HEK293 (cell line): ENCODE data around the gene PALMD.

ENCODE experiments used
- CTCF ChIA-PET: fragments of 350-600 bp; formaldehyde crosslinking; extraction: SDS; loops from one replicate; lab custom pipeline; 2021; ENCODE audit warnings: antibody characterized with exemption; lab: Yijun Ruan, JAX
- POLR2A ChIA-PET: fragments of 300-600 bp; formaldehyde crosslinking; extraction: SDS; loops from one replicate; lab custom pipeline; 2020; ENCODE audit warnings: antibody characterized with exemption, inconsistent platforms; lab: Yijun Ruan, JAX
- H3K27ac ChIP-seq: fragments of 200-500 bp; sonication (Bioruptor generic); 2 replicates; pipeline ENCODE4 v1.5.1; 2014; ENCODE audit warnings: low read depth, low read length, control low read depth, inconsistent platforms; ENCODE audit errors: extremely low read depth
- H3K36me3 ChIP-seq, 2 experiments: fragments of 200-500 bp in 1 of 2; sonication (Bioruptor generic) in 1 of 2; 1 replicate in 1 of 2; 2 replicates in 1 of 2; pipeline ENCODE4 v1.5.1; 2014 to 2017; ENCODE audit warnings: inconsistent platforms in 2 of 2, low read length in 2 of 2; ENCODE audit not compliant: control insufficient read depth in 2 of 2, insufficient read depth in 1 of 2
- H3K4me1 ChIP-seq: fragments of 200-500 bp; sonication (Bioruptor generic); 2 replicates; pipeline ENCODE4 v1.5.1; 2014; ENCODE audit warnings: mild to moderate bottlenecking, low read length, inconsistent platforms; ENCODE audit not compliant: control insufficient read depth, insufficient read depth
- H3K4me3 ChIP-seq: 2 replicates; pipeline ENCODE4 v1.5.1; 2011; ENCODE audit warnings: low read depth, mild to moderate bottlenecking, control low read depth, low read length, moderate library complexity
- H3K9me3 ChIP-seq: fragments of 200-500 bp; sonication (Bioruptor generic); 2 replicates; pipeline ENCODE4 v1.5.1; 2014; ENCODE audit warnings: low read depth, low read length, inconsistent platforms; ENCODE audit not compliant: control insufficient read depth, insufficient read depth
- GLIS2 ChIP-seq: fragments of 450-650 bp; formaldehyde crosslinking; IDR thresholded peaks from 2 replicates; pipeline ENCODE4 v1.5.1; 2016; ENCODE audit warnings: missing biosample characterization, missing genetic modification characterization
- REPIN1 ChIP-seq: fragments of 450-650 bp; formaldehyde crosslinking; IDR thresholded peaks from 2 replicates; pipeline ENCODE4 v1.5.1; 2017; ENCODE audit warnings: missing biosample characterization, missing genetic modification characterization, low read depth
- YY2 ChIP-seq: fragments of 450-650 bp; formaldehyde crosslinking; IDR thresholded peaks from 2 replicates; pipeline ENCODE4 v1.5.1; 2016; ENCODE audit warnings: missing biosample characterization, missing genetic modification characterization
- ZBTB8A ChIP-seq: fragments of 450-650 bp; formaldehyde crosslinking; IDR thresholded peaks from 2 replicates; pipeline ENCODE4 v1.5.1; 2016; ENCODE audit warnings: missing biosample characterization, missing genetic modification characterization
- ZNF132 ChIP-seq: fragments of 450-650 bp; formaldehyde crosslinking; IDR thresholded peaks from 2 replicates; pipeline ENCODE4 v1.5.1; 2017; ENCODE audit warnings: missing biosample characterization, missing genetic modification characterization, borderline replicate concordance
- ZNF146 ChIP-seq: fragments of 450-650 bp; formaldehyde crosslinking; IDR thresholded peaks from 2 replicates; pipeline ENCODE4 v1.5.1; 2016; ENCODE audit warnings: missing biosample characterization, missing genetic modification characterization
- ZNF394 ChIP-seq: fragments of 450-650 bp; formaldehyde crosslinking; IDR thresholded peaks from 2 replicates; pipeline ENCODE4 v1.5.1; 2016; ENCODE audit warnings: missing biosample characterization, missing genetic modification characterization, mild to moderate bottlenecking, moderate library complexity, borderline replicate concordance
- ZNF555 ChIP-seq: fragments of 450-650 bp; formaldehyde crosslinking; conservative IDR thresholded peaks from 2 replicates; pipeline ENCODE4 v1.5.1; 2017; ENCODE audit warnings: missing biosample characterization, mild to moderate bottlenecking, missing genetic modification characterization, inconsistent platforms
- ZNF585B ChIP-seq: fragments of 450-650 bp; formaldehyde crosslinking; IDR thresholded peaks from 2 replicates; pipeline ENCODE4 v1.5.1; 2016; ENCODE audit warnings: missing biosample characterization, missing genetic modification characterization
- ZNF701 ChIP-seq: fragments of 450-650 bp; formaldehyde crosslinking; IDR thresholded peaks from 2 replicates; pipeline ENCODE4 v1.5.1; 2016; ENCODE audit warnings: missing biosample characterization, missing genetic modification characterization
- ZNF777 ChIP-seq: fragments of 450-650 bp; formaldehyde crosslinking; IDR thresholded peaks from 2 replicates; pipeline ENCODE4 v1.5.1; 2017; ENCODE audit warnings: missing biosample characterization, missing genetic modification characterization, borderline replicate concordance
- ZNF791 ChIP-seq: fragments of 450-650 bp; formaldehyde crosslinking; IDR thresholded peaks from 2 replicates; pipeline ENCODE4 v1.5.1; 2016; ENCODE audit warnings: missing biosample characterization, missing genetic modification characterization
- ZNF830 ChIP-seq: fragments of 450-650 bp; IDR thresholded peaks from 2 replicates; pipeline ENCODE4 v1.5.0; 2018; ENCODE audit warnings: missing biosample characterization, missing genetic modification characterization, low read depth, mild to moderate bottlenecking, moderate library complexity
- TF ChIP-seq, protein P1 (sequence below): fragments of 450-650 bp; formaldehyde crosslinking; IDR thresholded peaks from 2 replicates; pipeline ENCODE4 v1.5.1; 2016; ENCODE audit warnings: missing biosample characterization, missing genetic modification characterization, borderline replicate concordance
- TF ChIP-seq, protein P2 (sequence below): fragments of 450-650 bp; formaldehyde crosslinking; IDR thresholded peaks from 2 replicates; pipeline ENCODE4 v1.5.0; 2017; ENCODE audit warnings: missing biosample characterization, missing genetic modification characterization, borderline replicate concordance
- TF ChIP-seq, protein P3 (sequence below): fragments of 450-650 bp; formaldehyde crosslinking; IDR thresholded peaks from 2 replicates; pipeline ENCODE4 v1.5.1; 2016; ENCODE audit warnings: missing biosample characterization, missing genetic modification characterization
- TF ChIP-seq, protein P4 (sequence below): fragments of 450-650 bp; formaldehyde crosslinking; IDR thresholded peaks from 2 replicates; pipeline ENCODE4 v1.5.1; 2016; ENCODE audit warnings: missing biosample characterization, missing genetic modification characterization
- TF ChIP-seq, protein P5 (sequence below): fragments of 450-650 bp; formaldehyde crosslinking; IDR thresholded peaks from 2 replicates; pipeline ENCODE4 v1.5.1; 2017; ENCODE audit warnings: missing biosample characterization, missing genetic modification characterization
- TF ChIP-seq, protein P6 (sequence below): fragments of 450-650 bp; formaldehyde crosslinking; IDR thresholded peaks from 2 replicates; pipeline ENCODE4 v1.5.1; 2016; ENCODE audit warnings: missing biosample characterization, missing genetic modification characterization, low read depth
- TF ChIP-seq, protein P7 (sequence below): fragments of 450-650 bp; formaldehyde crosslinking; IDR thresholded peaks from 2 replicates; pipeline ENCODE4 v1.5.1; 2016; ENCODE audit warnings: missing biosample characterization, missing genetic modification characterization

PALMD gene

DNA sequence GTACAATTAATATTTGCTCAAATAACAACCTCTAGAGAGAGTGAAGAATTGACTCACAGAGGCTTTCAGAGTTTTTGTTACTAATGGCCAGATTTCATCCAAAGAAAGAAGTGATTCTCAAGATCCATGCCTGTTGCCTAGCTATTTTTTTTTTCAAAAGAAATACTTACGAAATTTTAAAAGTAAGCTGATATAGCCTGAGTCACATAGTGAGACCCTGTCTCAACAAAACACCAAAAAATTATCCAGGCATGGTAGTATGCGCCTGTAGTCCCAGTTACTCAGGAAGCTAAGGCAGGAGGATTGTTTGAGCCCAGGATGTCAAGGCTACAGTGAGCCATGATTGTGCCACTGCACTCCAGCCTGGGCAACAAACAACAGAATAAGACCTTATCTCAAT is 14.6 kb downstream of the PALMD start:
- H3K4me3 ChIP-seq: no peak overlapping the region
- ChIA-PET POLR2A (no interaction called here), CTCF (interaction anchor here (0.5 to 1.1 kb wide), 2 partner anchors 13 to 70 kb away, joined by 3 read pairs; no protein-coding TSS in a partner anchor)
- TF ChIP-seq, protein P1, sequence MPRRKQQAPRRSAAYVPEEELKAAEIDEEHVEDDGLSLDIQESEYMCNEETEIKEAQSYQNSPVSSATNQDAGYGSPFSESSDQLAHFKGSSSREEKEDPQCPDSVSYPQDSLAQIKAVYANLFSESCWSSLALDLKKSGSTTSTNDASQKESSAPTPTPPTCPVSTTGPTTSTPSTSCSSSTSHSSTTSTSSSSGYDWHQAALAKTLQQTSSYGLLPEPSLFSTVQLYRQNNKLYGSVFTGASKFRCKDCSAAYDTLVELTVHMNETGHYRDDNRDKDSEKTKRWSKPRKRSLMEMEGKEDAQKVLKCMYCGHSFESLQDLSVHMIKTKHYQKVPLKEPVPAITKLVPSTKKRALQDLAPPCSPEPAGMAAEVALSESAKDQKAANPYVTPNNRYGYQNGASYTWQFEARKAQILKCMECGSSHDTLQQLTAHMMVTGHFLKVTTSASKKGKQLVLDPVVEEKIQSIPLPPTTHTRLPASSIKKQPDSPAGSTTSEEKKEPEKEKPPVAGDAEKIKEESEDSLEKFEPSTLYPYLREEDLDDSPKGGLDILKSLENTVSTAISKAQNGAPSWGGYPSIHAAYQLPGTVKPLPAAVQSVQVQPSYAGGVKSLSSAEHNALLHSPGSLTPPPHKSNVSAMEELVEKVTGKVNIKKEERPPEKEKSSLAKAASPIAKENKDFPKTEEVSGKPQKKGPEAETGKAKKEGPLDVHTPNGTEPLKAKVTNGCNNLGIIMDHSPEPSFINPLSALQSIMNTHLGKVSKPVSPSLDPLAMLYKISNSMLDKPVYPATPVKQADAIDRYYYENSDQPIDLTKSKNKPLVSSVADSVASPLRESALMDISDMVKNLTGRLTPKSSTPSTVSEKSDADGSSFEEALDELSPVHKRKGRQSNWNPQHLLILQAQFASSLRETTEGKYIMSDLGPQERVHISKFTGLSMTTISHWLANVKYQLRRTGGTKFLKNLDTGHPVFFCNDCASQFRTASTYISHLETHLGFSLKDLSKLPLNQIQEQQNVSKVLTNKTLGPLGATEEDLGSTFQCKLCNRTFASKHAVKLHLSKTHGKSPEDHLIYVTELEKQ (tag by site-specific recombination): no peak
- TF ChIP-seq, protein P2, sequence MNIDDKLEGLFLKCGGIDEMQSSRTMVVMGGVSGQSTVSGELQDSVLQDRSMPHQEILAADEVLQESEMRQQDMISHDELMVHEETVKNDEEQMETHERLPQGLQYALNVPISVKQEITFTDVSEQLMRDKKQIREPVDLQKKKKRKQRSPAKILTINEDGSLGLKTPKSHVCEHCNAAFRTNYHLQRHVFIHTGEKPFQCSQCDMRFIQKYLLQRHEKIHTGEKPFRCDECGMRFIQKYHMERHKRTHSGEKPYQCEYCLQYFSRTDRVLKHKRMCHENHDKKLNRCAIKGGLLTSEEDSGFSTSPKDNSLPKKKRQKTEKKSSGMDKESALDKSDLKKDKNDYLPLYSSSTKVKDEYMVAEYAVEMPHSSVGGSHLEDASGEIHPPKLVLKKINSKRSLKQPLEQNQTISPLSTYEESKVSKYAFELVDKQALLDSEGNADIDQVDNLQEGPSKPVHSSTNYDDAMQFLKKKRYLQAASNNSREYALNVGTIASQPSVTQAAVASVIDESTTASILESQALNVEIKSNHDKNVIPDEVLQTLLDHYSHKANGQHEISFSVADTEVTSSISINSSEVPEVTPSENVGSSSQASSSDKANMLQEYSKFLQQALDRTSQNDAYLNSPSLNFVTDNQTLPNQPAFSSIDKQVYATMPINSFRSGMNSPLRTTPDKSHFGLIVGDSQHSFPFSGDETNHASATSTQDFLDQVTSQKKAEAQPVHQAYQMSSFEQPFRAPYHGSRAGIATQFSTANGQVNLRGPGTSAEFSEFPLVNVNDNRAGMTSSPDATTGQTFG: no peak
- TF ChIP-seq ZNF132 (tag by site-specific recombination) (no peak), ZNF394 (tag by site-specific recombination) (no peak), ZBTB8A (tag by site-specific recombination) (no peak), YY2 (tag by site-specific recombination) (no peak), ZNF777 (tag by site-specific recombination) (no peak), ZNF830 (no peak), ZNF146 (no peak), ZNF585B (tag by site-specific recombination) (no peak), GLIS2 (tag by site-specific recombination) (no peak), ZNF791 (no peak), ZNF701 (tag by site-specific recombination) (no peak), REPIN1 (tag by site-specific recombination) (no peak), ZNF555 (tag by site-specific recombination) (no peak)
- TF ChIP-seq, protein P3, sequence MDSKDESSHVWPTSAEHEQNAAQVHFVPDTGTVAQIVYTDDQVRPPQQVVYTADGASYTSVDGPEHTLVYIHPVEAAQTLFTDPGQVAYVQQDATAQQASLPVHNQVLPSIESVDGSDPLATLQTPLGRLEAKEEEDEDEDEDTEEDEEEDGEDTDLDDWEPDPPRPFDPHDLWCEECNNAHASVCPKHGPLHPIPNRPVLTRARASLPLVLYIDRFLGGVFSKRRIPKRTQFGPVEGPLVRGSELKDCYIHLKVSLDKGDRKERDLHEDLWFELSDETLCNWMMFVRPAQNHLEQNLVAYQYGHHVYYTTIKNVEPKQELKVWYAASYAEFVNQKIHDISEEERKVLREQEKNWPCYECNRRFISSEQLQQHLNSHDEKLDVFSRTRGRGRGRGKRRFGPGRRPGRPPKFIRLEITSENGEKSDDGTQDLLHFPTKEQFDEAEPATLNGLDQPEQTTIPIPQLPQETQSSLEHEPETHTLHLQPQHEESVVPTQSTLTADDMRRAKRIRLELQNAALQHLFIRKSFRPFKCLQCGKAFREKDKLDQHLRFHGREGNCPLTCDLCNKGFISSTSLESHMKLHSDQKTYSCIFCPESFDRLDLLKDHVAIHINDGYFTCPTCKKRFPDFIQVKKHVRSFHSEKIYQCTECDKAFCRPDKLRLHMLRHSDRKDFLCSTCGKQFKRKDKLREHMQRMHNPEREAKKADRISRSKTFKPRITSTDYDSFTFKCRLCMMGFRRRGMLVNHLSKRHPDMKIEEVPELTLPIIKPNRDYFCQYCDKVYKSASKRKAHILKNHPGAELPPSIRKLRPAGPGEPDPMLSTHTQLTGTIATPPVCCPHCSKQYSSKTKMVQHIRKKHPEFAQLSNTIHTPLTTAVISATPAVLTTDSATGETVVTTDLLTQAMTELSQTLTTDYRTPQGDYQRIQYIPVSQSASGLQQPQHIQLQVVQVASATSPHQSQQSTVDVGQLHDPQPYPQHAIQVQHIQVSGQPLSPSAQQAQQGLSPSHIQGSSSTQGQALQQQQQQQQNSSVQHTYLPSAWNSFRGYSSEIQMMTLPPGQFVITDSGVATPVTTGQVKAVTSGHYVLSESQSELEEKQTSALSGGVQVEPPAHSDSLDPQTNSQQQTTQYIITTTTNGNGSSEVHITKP (tag by site-specific recombination): no peak
- TF ChIP-seq, protein P4, sequence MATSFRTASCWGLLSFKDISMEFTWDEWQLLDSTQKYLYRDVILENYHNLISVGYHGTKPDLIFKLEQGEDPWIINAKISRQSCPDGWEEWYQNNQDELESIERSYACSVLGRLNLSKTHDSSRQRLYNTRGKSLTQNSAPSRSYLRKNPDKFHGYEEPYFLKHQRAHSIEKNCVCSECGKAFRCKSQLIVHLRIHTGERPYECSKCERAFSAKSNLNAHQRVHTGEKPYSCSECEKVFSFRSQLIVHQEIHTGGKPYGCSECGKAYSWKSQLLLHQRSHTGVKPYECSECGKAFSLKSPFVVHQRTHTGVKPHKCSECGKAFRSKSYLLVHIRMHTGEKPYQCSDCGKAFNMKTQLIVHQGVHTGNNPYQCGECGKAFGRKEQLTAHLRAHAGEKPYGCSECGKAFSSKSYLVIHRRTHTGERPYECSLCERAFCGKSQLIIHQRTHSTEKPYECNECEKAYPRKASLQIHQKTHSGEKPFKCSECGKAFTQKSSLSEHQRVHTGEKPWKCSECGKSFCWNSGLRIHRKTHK (tag by site-specific recombination): no peak
- TF ChIP-seq, protein P5, sequence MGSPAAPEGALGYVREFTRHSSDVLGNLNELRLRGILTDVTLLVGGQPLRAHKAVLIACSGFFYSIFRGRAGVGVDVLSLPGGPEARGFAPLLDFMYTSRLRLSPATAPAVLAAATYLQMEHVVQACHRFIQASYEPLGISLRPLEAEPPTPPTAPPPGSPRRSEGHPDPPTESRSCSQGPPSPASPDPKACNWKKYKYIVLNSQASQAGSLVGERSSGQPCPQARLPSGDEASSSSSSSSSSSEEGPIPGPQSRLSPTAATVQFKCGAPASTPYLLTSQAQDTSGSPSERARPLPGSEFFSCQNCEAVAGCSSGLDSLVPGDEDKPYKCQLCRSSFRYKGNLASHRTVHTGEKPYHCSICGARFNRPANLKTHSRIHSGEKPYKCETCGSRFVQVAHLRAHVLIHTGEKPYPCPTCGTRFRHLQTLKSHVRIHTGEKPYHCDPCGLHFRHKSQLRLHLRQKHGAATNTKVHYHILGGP (tag by site-specific recombination): no peak
- TF ChIP-seq, protein P6, sequence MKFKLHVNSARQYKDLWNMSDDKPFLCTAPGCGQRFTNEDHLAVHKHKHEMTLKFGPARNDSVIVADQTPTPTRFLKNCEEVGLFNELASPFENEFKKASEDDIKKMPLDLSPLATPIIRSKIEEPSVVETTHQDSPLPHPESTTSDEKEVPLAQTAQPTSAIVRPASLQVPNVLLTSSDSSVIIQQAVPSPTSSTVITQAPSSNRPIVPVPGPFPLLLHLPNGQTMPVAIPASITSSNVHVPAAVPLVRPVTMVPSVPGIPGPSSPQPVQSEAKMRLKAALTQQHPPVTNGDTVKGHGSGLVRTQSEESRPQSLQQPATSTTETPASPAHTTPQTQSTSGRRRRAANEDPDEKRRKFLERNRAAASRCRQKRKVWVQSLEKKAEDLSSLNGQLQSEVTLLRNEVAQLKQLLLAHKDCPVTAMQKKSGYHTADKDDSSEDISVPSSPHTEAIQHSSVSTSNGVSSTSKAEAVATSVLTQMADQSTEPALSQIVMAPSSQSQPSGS (tag by site-specific recombination): no peak
- TF ChIP-seq, protein P7, sequence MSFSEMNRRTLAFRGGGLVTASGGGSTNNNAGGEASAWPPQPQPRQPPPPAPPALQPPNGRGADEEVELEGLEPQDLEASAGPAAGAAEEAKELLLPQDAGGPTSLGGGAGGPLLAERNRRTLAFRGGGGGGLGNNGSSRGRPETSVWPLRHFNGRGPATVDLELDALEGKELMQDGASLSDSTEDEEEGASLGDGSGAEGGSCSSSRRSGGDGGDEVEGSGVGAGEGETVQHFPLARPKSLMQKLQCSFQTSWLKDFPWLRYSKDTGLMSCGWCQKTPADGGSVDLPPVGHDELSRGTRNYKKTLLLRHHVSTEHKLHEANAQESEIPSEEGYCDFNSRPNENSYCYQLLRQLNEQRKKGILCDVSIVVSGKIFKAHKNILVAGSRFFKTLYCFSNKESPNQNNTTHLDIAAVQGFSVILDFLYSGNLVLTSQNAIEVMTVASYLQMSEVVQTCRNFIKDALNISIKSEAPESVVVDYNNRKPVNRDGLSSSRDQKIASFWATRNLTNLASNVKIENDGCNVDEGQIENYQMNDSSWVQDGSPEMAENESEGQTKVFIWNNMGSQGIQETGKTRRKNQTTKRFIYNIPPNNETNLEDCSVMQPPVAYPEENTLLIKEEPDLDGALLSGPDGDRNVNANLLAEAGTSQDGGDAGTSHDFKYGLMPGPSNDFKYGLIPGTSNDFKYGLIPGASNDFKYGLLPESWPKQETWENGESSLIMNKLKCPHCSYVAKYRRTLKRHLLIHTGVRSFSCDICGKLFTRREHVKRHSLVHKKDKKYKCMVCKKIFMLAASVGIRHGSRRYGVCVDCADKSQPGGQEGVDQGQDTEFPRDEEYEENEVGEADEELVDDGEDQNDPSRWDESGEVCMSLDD (tag by site-specific recombination): no peak
- no peaks in the 10 kb centered on the region; the same call in 1 of the 2 replicates for H3K4me1 ChIP-seq
- no peak overlapping the region for H3K27ac ChIP-seq
- no peaks in the 10 kb centered on the region for H3K36me3 ChIP-seq
- H3K9me3 ChIP-seq: no peaks in the 10 kb centered on the region
